Suprapubic skin (tissue), 3 donors: Measurements from ENCODE around the gene GLUL.

Experiments
- POLR2A ChIP-seq, 2 donors: fragments of 450-650 bp; IDR thresholded peaks; one replicate each; pipeline ENCODE4 v1.6.1; 2017; ENCODE audit warnings: antibody characterized with exemption in 2 of 2, mild to moderate bottlenecking in 2 of 2, moderate library complexity in 2 of 2
- TF ChIP-seq, protein P1 (sequence below), 2 donors: fragments of 200-600 bp in 1 of 2; fragments of 450-650 bp in 1 of 2; sonication (generic) in 1 of 2; IDR thresholded peaks; one replicate each; pipeline ENCODE4 v1.5.1; 2016 to 2019; ENCODE audit warnings: antibody characterized with exemption in 2 of 2, mild to moderate bottlenecking in 1 of 2, moderate library complexity in 1 of 2

DNA sequence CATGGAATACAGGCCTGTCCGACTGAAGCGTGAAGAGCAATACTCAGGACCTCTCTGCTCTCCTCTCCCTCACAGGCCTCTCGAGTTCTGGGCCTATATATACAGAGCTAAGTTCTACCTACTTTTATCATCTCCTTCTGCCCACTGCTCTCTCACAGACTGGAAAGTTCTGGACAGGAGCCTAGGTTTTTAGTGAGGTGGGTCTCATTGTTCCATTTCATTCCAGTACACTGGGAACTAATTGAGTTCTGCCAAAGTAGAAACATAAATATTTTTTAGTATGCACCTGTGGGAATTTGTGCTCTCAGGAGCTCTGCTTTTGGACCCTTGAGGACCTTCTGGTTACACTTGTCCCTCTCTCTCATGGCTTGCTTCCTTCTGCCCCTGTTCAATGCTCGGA, 9.0 kb upstream of the GLUL start, which contains the start of gene TEDDM1:
- TF ChIP-seq, protein P1, sequence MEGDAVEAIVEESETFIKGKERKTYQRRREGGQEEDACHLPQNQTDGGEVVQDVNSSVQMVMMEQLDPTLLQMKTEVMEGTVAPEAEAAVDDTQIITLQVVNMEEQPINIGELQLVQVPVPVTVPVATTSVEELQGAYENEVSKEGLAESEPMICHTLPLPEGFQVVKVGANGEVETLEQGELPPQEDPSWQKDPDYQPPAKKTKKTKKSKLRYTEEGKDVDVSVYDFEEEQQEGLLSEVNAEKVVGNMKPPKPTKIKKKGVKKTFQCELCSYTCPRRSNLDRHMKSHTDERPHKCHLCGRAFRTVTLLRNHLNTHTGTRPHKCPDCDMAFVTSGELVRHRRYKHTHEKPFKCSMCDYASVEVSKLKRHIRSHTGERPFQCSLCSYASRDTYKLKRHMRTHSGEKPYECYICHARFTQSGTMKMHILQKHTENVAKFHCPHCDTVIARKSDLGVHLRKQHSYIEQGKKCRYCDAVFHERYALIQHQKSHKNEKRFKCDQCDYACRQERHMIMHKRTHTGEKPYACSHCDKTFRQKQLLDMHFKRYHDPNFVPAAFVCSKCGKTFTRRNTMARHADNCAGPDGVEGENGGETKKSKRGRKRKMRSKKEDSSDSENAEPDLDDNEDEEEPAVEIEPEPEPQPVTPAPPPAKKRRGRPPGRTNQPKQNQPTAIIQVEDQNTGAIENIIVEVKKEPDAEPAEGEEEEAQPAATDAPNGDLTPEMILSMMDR (IDR thresholded peaks at IDR 0.05), result no peak
- no peak for TF ChIP-seq POLR2A (IDR thresholded peaks at IDR 0.05)
